ENCODE results near the gene PEX19.

PEX19 gene

DNA sequence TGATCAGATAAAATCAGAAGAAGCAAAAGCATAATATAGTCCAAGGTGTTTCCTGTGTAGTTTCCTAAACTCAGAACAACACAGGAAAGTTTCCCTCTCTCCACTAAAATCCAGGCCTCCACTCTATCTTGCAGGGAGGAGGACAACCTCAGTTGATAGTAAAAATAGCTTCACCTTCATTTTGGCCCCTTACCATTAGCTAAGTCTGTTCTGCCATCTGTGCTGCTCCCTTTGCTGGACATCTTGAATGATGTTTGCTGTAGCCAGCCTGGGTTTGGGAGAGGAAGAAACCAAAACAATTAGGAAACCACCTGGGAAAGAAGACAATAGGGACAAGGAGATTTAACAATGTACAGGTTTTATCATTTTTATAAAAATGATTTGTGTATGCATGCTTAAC lies 41.2 kb downstream of the PEX19 start:
- in situ Hi-C loops (cut with MboI; ENCODE audit: low sequenced_read_pairs) = no loop called here

DNA sequence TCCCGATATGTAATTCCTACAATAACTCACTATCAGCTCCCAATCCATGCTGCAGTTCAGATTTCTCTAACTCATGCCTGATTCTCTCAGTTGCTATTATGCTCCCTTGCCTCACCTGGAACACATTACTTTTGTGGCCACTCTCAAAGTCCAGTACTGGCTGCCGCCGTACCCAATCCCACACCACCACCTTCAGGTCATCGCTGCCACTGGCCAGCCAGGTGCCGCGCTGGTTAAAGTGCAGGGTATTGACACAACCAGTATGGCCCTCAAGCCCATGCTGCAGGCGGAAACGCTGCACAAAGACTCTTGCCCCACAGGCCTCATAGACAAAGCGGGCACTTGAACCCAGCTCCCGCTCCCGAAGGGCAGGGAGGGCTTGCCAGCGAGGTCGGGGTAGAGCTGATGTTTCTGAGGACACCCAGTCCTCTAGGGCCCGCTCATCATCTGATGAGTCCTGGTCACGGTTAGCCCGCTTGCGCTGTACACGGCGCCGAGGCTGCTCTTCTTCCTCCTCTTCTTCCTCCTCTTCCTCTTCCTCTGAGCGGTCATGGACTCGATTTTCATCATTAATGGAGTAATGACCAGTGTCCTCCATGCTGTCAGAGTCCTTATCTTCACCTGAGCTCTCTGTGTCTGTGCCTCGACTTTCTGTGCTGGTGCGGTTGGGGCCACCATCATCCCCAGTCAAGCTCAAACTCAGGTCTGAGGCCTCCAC lies 45.2 kb downstream of the PEX19 start:
- in situ Hi-C loops (cut with MboI; ENCODE audit: low sequenced_read_pairs) = no loop called here

DNA sequence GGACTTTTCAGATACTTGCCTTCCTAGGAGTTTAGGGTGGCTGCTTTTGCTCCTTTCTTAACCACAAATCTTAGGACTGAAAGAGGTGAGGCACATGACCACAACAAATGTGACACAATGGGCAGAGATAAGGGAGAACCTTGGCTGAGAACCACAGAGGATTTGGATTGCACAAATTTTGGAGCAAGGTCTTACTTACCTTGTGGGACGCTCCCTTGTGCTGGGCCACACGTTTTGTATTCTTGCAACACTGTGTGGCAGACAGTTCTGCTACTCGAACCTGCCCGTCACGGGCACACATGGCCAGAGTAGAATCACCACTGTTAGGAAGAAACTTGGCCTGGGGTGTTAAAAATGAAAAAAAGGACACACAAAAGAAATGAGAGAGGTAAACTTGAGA lies 46.5 kb downstream of the PEX19 start:
- in situ Hi-C loops (cut with MboI; ENCODE audit: low sequenced_read_pairs) = no loop called here

DNA sequence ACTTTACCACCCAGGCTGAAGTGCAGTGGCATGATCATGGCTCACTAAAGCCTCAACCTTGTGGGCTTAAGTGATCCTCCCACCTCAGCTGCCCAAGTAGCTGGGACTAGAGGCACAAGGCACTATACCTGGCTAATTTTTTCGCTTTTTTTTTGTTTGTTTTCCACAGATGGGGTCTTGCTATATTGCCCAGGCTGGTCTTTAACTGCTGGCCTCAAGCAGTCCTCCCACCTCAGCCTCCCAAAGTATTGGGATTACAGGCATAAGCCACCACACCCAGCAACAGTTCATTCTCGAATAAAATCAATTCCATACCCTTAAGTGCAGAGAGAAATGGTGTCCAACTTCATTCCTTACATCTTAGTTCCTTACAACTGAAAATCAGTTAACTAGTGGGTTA lies 47.4 kb downstream of the PEX19 start:
- in situ Hi-C loops (cut with MboI; ENCODE audit: low sequenced_read_pairs) = no loop called here

DNA sequence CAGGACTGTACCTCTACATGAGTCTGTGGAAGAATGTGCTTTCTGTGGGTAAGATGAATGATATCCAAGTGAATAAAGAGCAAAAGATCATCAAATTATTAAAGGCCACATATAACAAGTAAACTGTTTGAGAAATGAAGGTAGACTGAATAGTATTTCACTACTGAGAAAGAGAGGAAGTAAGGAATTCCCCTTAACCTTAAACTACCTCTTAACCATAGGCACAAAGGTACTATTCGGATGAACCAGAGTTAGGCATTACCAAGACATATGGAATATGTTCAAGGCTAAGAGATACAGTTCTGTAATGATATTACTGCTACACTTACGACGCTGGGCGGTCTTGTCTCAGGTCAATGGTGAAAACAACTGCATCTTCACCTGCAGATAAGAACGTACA lies 48.1 kb downstream of the PEX19 start:
- in situ Hi-C loops (cut with MboI; ENCODE audit: low sequenced_read_pairs) = no loop called here

DNA sequence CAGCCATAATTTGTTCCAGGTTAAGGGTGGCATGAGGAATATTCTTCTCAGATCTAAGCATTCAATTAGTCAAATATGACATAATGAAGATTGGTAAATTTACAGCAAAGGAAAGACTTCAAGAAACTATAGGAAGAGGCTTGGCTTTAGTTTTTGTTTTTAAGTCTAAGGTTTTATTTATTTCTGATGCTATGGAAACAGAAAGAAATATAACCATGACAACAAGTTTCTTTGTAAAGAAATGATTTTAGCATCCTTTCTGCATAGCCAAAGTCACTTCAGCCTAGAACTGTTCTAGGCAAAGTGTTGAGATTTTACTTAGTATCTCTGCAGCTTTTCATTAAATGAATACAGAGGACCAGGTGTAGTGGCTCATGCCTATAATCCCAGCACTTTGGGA lies 52.0 kb downstream of the PEX19 start:
- in situ Hi-C loops (cut with MboI; ENCODE audit: low sequenced_read_pairs) = no loop called here

DNA sequence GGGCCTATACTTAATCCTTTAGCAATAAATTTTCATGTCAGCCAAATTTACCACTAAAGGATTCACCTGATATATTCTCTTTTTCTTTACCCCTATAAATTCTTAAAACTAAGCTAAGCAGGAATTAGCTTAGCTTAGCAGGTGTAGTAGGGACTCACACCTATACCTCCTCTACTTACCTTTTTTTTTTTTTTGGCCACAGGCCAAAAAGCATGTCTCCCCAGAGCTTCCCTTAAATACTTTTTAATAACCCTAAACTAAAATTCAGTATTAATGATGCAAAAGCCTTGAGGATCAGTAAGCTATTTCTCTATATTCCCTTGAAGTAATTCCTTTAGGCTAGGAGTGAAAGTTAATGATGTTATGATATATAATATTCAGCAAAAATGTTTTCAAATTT lies 56.5 kb downstream of the PEX19 start:
- in situ Hi-C loops (cut with MboI; ENCODE audit: low sequenced_read_pairs) = no loop called here

DNA sequence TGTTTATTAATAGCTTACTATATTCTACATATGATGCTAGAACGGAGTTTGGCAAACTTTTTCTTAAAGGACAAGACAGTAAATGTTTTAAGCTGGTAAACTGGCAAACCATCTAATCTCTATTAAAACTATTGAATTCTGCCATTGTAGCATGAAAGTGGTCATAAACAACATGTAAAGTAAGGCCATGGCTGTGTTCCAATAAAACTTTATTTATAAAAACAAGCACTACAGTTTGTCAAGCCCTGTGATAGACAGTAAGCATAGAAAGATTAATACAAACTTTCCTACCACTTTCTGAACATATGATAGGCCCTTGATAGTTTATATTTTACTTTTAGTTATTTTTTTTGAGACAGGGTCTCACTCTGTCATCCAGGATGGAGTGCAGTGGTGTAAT lies 57.4 kb downstream of the PEX19 start:
- in situ Hi-C loops (cut with MboI; ENCODE audit: low sequenced_read_pairs) = no loop called here

DNA sequence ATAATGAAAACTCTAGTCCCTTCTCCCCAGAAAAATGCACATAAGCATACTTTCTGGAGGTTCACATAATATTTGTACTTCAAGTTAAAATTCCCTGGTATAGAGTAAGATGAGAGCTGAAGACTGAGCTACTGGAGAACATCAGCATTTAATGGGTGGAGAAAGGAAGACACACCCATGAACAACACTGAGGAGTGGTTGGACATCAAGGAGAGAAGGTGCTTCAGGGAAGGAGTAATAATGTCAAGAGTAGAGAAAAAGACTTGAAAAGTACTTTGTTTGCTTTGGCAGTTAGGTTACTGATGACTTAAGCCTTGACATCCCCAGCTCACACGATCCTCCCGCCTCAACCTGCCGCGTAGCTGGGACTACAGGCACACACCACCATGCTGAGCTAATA lies 57.9 kb downstream of the PEX19 start:
- in situ Hi-C loops (cut with MboI; ENCODE audit: low sequenced_read_pairs) = no loop called here
